Dermis microvascular lymphatic vessel endothelial cell (primary cell): ENCODE results near the gene SESN2. TPM values are rescaled to one million over a fixed set of nuclear protein-coding genes. Genes with fewer than 3 reads are reported as not detected.

Experiments used
- DNase-seq, 2 donors: peaks; one replicate each; pipeline versions ENCODE4 v3.0.0 to v3.0.0-alpha.2; 2010; ENCODE audit warnings: low read depth in 2 of 2
- total RNA-seq: library from RNA; depleted of rRNA; stranded (reverse); fragments of >200 nt; gene quantifications from 2 replicates; pipeline ENCODE4 v1.2.1, GENCODE V29; 2014

Gene SESN2
- total RNA-seq, 1 donor from 2014 or later: 6.4 TPM

GRCh38 chr1:28282426-28283407, 23.4 kb downstream of the SESN2 start:
- DNase-seq: no peak

- DNase-seq: no peak
Measured at GRCh38 chr1:28286111-28286510, 26.8 kb downstream of the SESN2 start.

- no peak for DNase-seq
Measured at GRCh38 chr1:28288487-28288886, 29.2 kb downstream of the SESN2 start.

- no peak for DNase-seq
Measured at GRCh38 chr1:28290851-28291250, 31.5 kb downstream of the SESN2 start.

- DNase-seq: no peak
Measured at GRCh38 chr1:28291711-28292110, 32.4 kb downstream of the SESN2 start.

GRCh38 chr1:28295936-28296335, 36.6 kb downstream of the SESN2 start:
- DNase-seq: no peak

GRCh38 chr1:28296401-28297261, 37.3 kb downstream of the SESN2 start:
- DNase-seq: no peak

GRCh38 chr1:28297826-28298225, 38.5 kb downstream of the SESN2 start:
- DNase-seq: no peak

GRCh38 chr1:28298438-28298837, 39.1 kb downstream of the SESN2 start:
- no peak for DNase-seq

GRCh38 chr1:28301368-28302174, 42.3 kb downstream of the SESN2 start:
- no peak for DNase-seq

GRCh38 chr1:28302247-28302646, 42.9 kb downstream of the SESN2 start:
- no peak for DNase-seq

GRCh38 chr1:28306301-28306949, 47.1 kb downstream of the SESN2 start:
- DNase-seq: no peak

GRCh38 chr1:28308750-28309149, 49.4 kb downstream of the SESN2 start:
- no peak for DNase-seq

GRCh38 chr1:28309702-28310101, 50.4 kb downstream of the SESN2 start:
- DNase-seq: no peak

- DNase-seq: no peak
Measured at GRCh38 chr1:28313702-28314546, 54.6 kb downstream of the SESN2 start.

GRCh38 chr1:28314547-28314941, 55.2 kb downstream of the SESN2 start:
- DNase-seq: no peak

GRCh38 chr1:28317014-28317413, 57.7 kb downstream of the SESN2 start:
- DNase-seq: no peak

- no peak for DNase-seq
Measured at GRCh38 chr1:28322194-28322593, 62.9 kb downstream of the SESN2 start.

GRCh38 chr1:28323720-28324119, 64.4 kb downstream of the SESN2 start:
- no peak for DNase-seq

GRCh38 chr1:28326515-28326914, 67.2 kb downstream of the SESN2 start:
- DNase-seq: no peak
